Activated CD4-positive, alpha-beta T cell treated with anti-CD3 and anti-CD28 coated beads, Interleukin-2, amount 50 U/mL, for 16 hours (primary cell): ENCODE results near the gene PSORS1C2.
"Not testable (repeated sequence)": the region's sequence is repeated elsewhere in the genome, so short reads cannot be mapped to it uniquely, and the experiment has no call there.

Experiments used
- DNase-seq: peaks from one replicate; pipeline ENCODE4 v3.0.0-alpha.2; 2020

PSORS1C2 gene

GRCh38 chr6:31138982-31139381 is at the start of gene PSORS1C2:
Gene PSORS1C2, minus strand, starts transcription at chr6:31139066. Its CDS starts 40 bp downstream, at chr6:31139026.
- DNase-seq = no peak

GRCh38 chr6:31187780-31188194 is 48.9 kb upstream of the PSORS1C2 start:
- no peak for DNase-seq

- no peak for DNase-seq
Observed at GRCh38 chr6:31186052-31186734, 47.3 kb upstream of the PSORS1C2 start.

GRCh38 chr6:31185695-31186051 is 46.8 kb upstream of the PSORS1C2 start:
- peak; percentile 51 for DNase-seq

GRCh38 chr6:31183859-31184258 is 45.0 kb upstream of the PSORS1C2 start:
- not testable (repeated sequence) for DNase-seq

GRCh38 chr6:31183287-31183686 is 44.4 kb upstream of the PSORS1C2 start:
- not testable (repeated sequence) for DNase-seq

- DNase-seq = peak; percentile 79
Observed at GRCh38 chr6:31180500-31180899, 41.6 kb upstream of the PSORS1C2 start.

GRCh38 chr6:31179896-31180295 is 41.0 kb upstream of the PSORS1C2 start:
- no peak for DNase-seq

GRCh38 chr6:31179042-31179386 is 40.1 kb upstream of the PSORS1C2 start:
- no peak for DNase-seq

- DNase-seq = peak; percentile 61
Observed at GRCh38 chr6:31178143-31179041, 39.5 kb upstream of the PSORS1C2 start.

- DNase-seq = no peak
Observed at GRCh38 chr6:31175971-31176370, 37.1 kb upstream of the PSORS1C2 start.

GRCh38 chr6:31174378-31174777 is 35.5 kb upstream of the PSORS1C2 start:
- DNase-seq = no peak

- no peak for DNase-seq
Observed at GRCh38 chr6:31173406-31173805, 34.5 kb upstream of the PSORS1C2 start.

GRCh38 chr6:31172973-31173384 is 34.1 kb upstream of the PSORS1C2 start:
- no peak for DNase-seq

- DNase-seq = no peak
Observed at GRCh38 chr6:31171931-31172905, 33.4 kb upstream of the PSORS1C2 start.

- no peak for DNase-seq
Observed at GRCh38 chr6:31170987-31171671, 32.3 kb upstream of the PSORS1C2 start.

GRCh38 chr6:31170600-31170881 is 31.7 kb upstream of the PSORS1C2 start, which contains the start of gene POU5F1:
Gene POU5F1, minus strand, starts transcription at chr6:31170682. Its CDS starts 62 bp downstream, at chr6:31170620.
- no peak for DNase-seq

GRCh38 chr6:31169858-31170599 is 31.2 kb upstream of the PSORS1C2 start:
- DNase-seq = not testable (repeated sequence)

- DNase-seq = no peak
Observed at GRCh38 chr6:31169123-31169857, 30.4 kb upstream of the PSORS1C2 start.

GRCh38 chr6:31168606-31169005 is 29.7 kb upstream of the PSORS1C2 start:
- no peak for DNase-seq

- DNase-seq = no peak
Observed at GRCh38 chr6:31165986-31166385, 27.1 kb upstream of the PSORS1C2 start.
